Adrenal gland (tissue), 12 donors: ENCODE data around the gene GAK. TPM values are rescaled to one million over a fixed set of nuclear protein-coding genes. Genes with fewer than 3 reads are reported as not detected.

Source experiments
- DNase-seq, 7 donors: peaks; one replicate each; pipeline ENCODE4 v3.0.0-alpha.2; 2019 to 2020
- H3K27ac ChIP-seq, 5 donors: fragments of 200-600 bp; sonication (generic) in 4 of 5; 1 replicate in 3 of 5; 2 replicates in 2 of 5; pipeline versions ENCODE4 v1.5.1 to v1.8.0; 2016 to 2020; ENCODE audit warnings: mild to moderate bottlenecking in 1 of 5
- H3K27me3 ChIP-seq: fragments of 200-600 bp; 2 replicates; pipeline ENCODE4 v1.8.0; 2021
- H3K36me3 ChIP-seq, 2 donors: fragments of 200-600 bp; replicated peaks in 1 of 2; 1 replicate in 1 of 2; 2 replicates in 1 of 2; pipeline versions ENCODE4 v1.5.1 to v1.8.0; 2018 to 2022
- H3K4me1 ChIP-seq, 2 donors: fragments of 200-600 bp; replicated peaks in 1 of 2; 1 replicate in 1 of 2; 2 replicates in 1 of 2; pipeline versions ENCODE4 v1.5.1 to v1.8.0; 2018 to 2021
- H3K4me3 ChIP-seq, 4 donors: fragments of 200-600 bp; sonication (generic) in 3 of 4; one replicate each; pipeline ENCODE4 v1.5.1; 2016 to 2018
- H3K9me3 ChIP-seq, 3 donors: fragments of 200-600 bp; sonication (generic) in 1 of 3; replicated peaks in 1 of 3; 1 replicate in 2 of 3; 2 replicates in 1 of 3; pipeline versions ENCODE4 v1.5.1 to v1.8.0; 2016 to 2021
- POLR2A ChIP-seq, 2 donors: fragments of 450-650 bp; IDR thresholded peaks; one replicate each; pipeline ENCODE4 v1.6.1; 2017; ENCODE audit warnings: antibody characterized with exemption in 2 of 2, mild to moderate bottlenecking in 2 of 2, moderate library complexity in 1 of 2
- WGBS, 4 donors: extraction: QIAGEN DNeasy Blood & Tissue Kit in 2 of 4; methylation state at CpG; one replicate each; pipeline versions ENCODE4 v1.1.5 to v1.1.7; 2013 to 2017; 5-methylcytosine and 5-hydroxymethylcytosine counted together
- intact Hi-C, 2 donors: fragments of 100-400 bp; cut with DNase I; formaldehyde crosslinking; loops; one replicate each; pipeline versions ENCODE4 v1.14.1 to v1.15.0; 2022 to 2023
- polyA plus RNA-seq, 3 donors: library from polyadenylated mRNA; stranded (reverse); fragments of 200-250 nt in 2 of 3; fragments of 350-450 nt in 1 of 3; fragmentation: Illumina TruSeq in 1 of 3; extraction: RNeasy Lipid Tissue Mini Kit (QIAGEN cat#74804) in 1 of 3; gene quantifications; one replicate each; pipeline ENCODE4 v1.2.3, GENCODE V29; 2013 to 2014
- total RNA-seq, 9 donors: library from RNA; depleted of rRNA in 4 of 9; stranded (reverse); fragments of >200 nt in 4 of 9; fragments of 120-200 nt in 1 of 9; fragmentation: NEBNext Ultra II Directional in 1 of 9; extraction: Animal tissue kit (Norgen Biotek cat#: 25700) in 1 of 9; gene quantifications; one replicate each; pipeline versions ENCODE4 v1.1.0 to v1.2.4, GENCODE V29; 2013 to 2023
- TF ChIP-seq, protein P1 (sequence below), 6 experiments: fragments of 450-650 bp in 4 of 6; fragments of 200-600 bp in 2 of 6; sonication (generic) in 1 of 6; IDR thresholded peaks; 1 replicate in 5 of 6; 2 replicates in 1 of 6; pipeline versions ENCODE4 v1.5.1 to v1.8.0; 2016 to 2021; ENCODE audit warnings: antibody characterized with exemption in 6 of 6, mild to moderate bottlenecking in 2 of 6, moderate library complexity in 1 of 6
- donor health status: healthy with polysubstance abuse.
- donor health status: Bipolar disorder and iron deficiency.
- donor health status: DM: yes; HTN: yes; CAD: no.
- donor health status: DM: no; HTN: no; CAD: no.
- donor health status: DM: no; HTN: no; CAD: no.
- donor health status: DM: yes; HTN: yes; CAD: no.

Gene GAK
- total and polyA plus RNA-seq, 12 donors: 39.0 to 381 (median 132) TPM

GRCh38 chr4:905485-906338 lies 26.4 kb downstream of the GAK start:
- WGBS, 4 donors: 97 to 98% (median 97%) methylated on average over 30 to 49 of the region's 49 CpGs
- no peaks in the 10 kb centered on the region for H3K4me1 ChIP-seq
- H3K4me3 ChIP-seq: no peak overlapping the region
- H3K36me3 ChIP-seq: peaks cover 0 to 2% of the 10 kb centered on the region in 2 donors
- intact Hi-C loops: no loop called here
- DNase-seq: no peak
- TF ChIP-seq POLR2A (IDR thresholded peaks at IDR 0.05): no peak
- TF ChIP-seq, protein P1, sequence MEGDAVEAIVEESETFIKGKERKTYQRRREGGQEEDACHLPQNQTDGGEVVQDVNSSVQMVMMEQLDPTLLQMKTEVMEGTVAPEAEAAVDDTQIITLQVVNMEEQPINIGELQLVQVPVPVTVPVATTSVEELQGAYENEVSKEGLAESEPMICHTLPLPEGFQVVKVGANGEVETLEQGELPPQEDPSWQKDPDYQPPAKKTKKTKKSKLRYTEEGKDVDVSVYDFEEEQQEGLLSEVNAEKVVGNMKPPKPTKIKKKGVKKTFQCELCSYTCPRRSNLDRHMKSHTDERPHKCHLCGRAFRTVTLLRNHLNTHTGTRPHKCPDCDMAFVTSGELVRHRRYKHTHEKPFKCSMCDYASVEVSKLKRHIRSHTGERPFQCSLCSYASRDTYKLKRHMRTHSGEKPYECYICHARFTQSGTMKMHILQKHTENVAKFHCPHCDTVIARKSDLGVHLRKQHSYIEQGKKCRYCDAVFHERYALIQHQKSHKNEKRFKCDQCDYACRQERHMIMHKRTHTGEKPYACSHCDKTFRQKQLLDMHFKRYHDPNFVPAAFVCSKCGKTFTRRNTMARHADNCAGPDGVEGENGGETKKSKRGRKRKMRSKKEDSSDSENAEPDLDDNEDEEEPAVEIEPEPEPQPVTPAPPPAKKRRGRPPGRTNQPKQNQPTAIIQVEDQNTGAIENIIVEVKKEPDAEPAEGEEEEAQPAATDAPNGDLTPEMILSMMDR (IDR thresholded peaks at IDR 0.05): no peak
- H3K9me3 ChIP-seq: no peaks in the 10 kb centered on the region
- H3K27ac ChIP-seq: no peak overlapping the region
- no peaks in the 10 kb centered on the region for H3K27me3 ChIP-seq

DNA sequence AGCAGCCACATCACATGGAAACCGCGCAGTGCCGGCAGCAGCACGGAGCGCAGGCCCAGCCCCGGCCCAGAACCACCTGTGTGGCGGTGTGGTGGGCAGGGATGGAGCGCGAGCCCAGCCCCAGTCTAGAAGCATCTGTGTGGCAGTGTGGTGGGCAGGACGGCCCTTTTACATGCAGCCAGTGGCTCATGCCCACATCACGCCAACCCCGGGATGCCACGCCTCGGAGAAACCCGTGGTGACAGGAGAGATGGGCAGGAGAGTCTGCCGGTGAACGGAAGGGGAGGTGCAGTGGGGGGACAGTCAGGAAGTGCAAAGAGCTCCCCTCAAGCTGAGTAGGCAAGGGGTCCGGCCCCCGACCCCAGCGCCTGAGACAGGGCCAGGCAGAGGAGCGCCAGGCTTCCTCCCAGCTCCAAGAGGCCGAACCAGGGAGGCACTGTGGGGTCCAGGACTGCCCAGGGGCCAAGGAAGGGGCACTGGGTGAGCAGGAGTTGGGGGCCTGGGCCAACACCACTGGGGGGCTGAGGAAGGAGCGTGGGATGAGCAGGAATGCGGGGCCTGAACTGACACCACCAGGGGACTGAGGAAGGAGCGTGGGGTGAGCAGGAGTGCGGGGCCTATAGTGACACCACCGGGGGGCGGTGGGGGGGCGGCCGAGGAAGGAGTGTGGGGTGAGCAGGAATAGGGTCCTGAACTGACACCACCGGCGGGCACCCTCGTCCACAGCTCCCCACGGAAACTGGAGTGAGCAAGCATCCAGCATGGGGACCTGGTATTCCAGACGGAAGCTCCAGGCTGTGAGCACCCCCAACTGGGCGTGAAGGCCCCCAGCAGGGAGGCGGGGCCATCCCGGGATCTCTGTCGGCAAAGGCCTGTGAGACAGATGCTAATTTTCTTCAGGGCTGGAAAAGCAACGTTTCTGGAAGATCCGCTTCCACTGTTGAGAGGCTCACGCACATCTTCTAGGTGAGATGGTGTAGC lies 28.8 kb downstream of the GAK start:
- DNase-seq: no peak
- H3K36me3 ChIP-seq: no peaks in the 10 kb centered on the region
- no peaks in the 10 kb centered on the region for H3K27me3 ChIP-seq
- intact Hi-C loops: no loop called here
- 94 to 96% (median 95%) methylated on average over 27 to 42 of the region's 42 CpGs for WGBS, 4 donors
- no peak overlapping the region for H3K4me3 ChIP-seq
- H3K27ac ChIP-seq: no peak overlapping the region
- H3K9me3 ChIP-seq: no peaks in the 10 kb centered on the region
- H3K4me1 ChIP-seq: no peaks in the 10 kb centered on the region
- TF ChIP-seq POLR2A (IDR thresholded peaks at IDR 0.05): no peak
- TF ChIP-seq, protein P1 (IDR thresholded peaks at IDR 0.05): no peak

- no peak overlapping the region for H3K4me3 ChIP-seq
- intact Hi-C loops: no loop called here
- no peak overlapping the region for H3K27ac ChIP-seq
- peak in 3 of 7 donors; percentile 28 to 42 (median 40) for DNase-seq
- TF ChIP-seq, protein P1 (IDR thresholded peaks at IDR 0.05): no peak
- no peak for TF ChIP-seq POLR2A (IDR thresholded peaks at IDR 0.05)
- no peaks in the 10 kb centered on the region for H3K4me1 ChIP-seq
- WGBS, 4 donors: 46 to 68% (median 62%) methylated on average over 6 to 28 of the region's 28 CpGs
- peaks cover 0 to 17% of the 10 kb centered on the region in 2 donors for H3K36me3 ChIP-seq
- H3K27me3 ChIP-seq: no peaks in the 10 kb centered on the region
- no peaks in the 10 kb centered on the region for H3K9me3 ChIP-seq
Measured at GRCh38 chr4:901192-901910, 30.8 kb downstream of the GAK start.
